ENCODE results near the gene AR.

Gene AR

GRCh38 chrX:67543818-67544217, at the start of gene AR:
Gene AR, plus strand, starts transcription at chrX:67544021. Its CDS starts 1,126 bp downstream, at chrX:67545147.
- DNase-seq: no peak

GRCh38 chrX:67500617-67501016, 43.2 kb upstream of the AR start:
- no peak for DNase-seq

- no peak for DNase-seq
Measured at GRCh38 chrX:67503004-67503403, 40.8 kb upstream of the AR start.

- DNase-seq: no peak
Measured at GRCh38 chrX:67503453-67503852, 40.4 kb upstream of the AR start.

GRCh38 chrX:67520671-67521070, 23.1 kb upstream of the AR start:
- DNase-seq: no peak

GRCh38 chrX:67523002-67523681, 20.7 kb upstream of the AR start:
- DNase-seq: no peak

- no peak for DNase-seq
Measured at GRCh38 chrX:67523932-67524331, 19.9 kb upstream of the AR start.

- DNase-seq: no peak
Measured at GRCh38 chrX:67524428-67524827, 19.4 kb upstream of the AR start.

GRCh38 chrX:67524950-67525691, 18.7 kb upstream of the AR start:
- DNase-seq: no peak

- DNase-seq: no peak
Measured at GRCh38 chrX:67536564-67536963, 7.3 kb upstream of the AR start.

- DNase-seq: no peak
Measured at GRCh38 chrX:67538383-67538782, 5.4 kb upstream of the AR start.

GRCh38 chrX:67544281-67545035, 637 bp downstream of the AR start:
- no peak for DNase-seq

GRCh38 chrX:67545036-67545821, 1.4 kb downstream of the AR start:
- DNase-seq: no peak

- DNase-seq: no peak
Measured at GRCh38 chrX:67545893-67546495, 2.2 kb downstream of the AR start.

GRCh38 chrX:67546496-67547423, 2.9 kb downstream of the AR start:
- no peak for DNase-seq

GRCh38 chrX:67555578-67556203, 11.9 kb downstream of the AR start:
- DNase-seq: peak; percentile 15

- DNase-seq: no peak
Measured at GRCh38 chrX:67558267-67558666, 14.4 kb downstream of the AR start.

GRCh38 chrX:67563469-67564448, 19.9 kb downstream of the AR start:
- DNase-seq: no peak

GRCh38 chrX:67564475-67564874, 20.7 kb downstream of the AR start:
- DNase-seq: no peak

GRCh38 chrX:67568769-67569168, 24.9 kb downstream of the AR start:
- no peak for DNase-seq
